Measurements from ENCODE around the gene FNDC3B. TPM values are rescaled to one million over a fixed set of nuclear protein-coding genes. Genes with fewer than 3 reads are reported as not detected.

Gene FNDC3B
- total RNA-seq, 1 experiment from 2014 or later = 173 TPM

GRCh38 chr3:172177803-172178316, 138.5 kb downstream of the FNDC3B start:
- DNase-seq (ENCODE audit: low read depth, low spot score) = no peak
- no peaks in the 10 kb centered on the region for H3K9me3 ChIP-seq (ENCODE audit: control insufficient read depth, insufficient read depth, low read depth, low read length)
- H3K27ac ChIP-seq (ENCODE audit: low read length) = no peak overlapping the region
- H3K4me3 ChIP-seq (ENCODE audit: low read depth in 2 of 2, low read length in 2 of 2) = no peak overlapping the region
- ChIA-PET CTCF (interaction anchor here (0.6 kb wide), 1 partner anchor 73 kb away, joined by 10 read pairs; no protein-coding TSS in a partner anchor), POLR2A (no interaction called here)
- no peaks in the 10 kb centered on the region for H3K36me3 ChIP-seq (ENCODE audit: control insufficient read depth, insufficient read depth, low read length)
- TF ChIP-seq REST (IDR thresholded peaks at IDR 0.05; ENCODE audit: insufficient read depth in 1 of 2, low read depth in 2 of 2, low read length in 1 of 2) (no peak), TCF7L2 (IDR thresholded peaks at IDR 0.05; ENCODE audit: low read depth, low read length) (no peak), CTCF (IDR thresholded peaks at IDR 0.05) (no peak), SIN3A (IDR thresholded peaks at IDR 0.05; ENCODE audit: borderline replicate concordance, insufficient read depth, low read depth, low read length) (no peak), POLR2AphosphoS5 (IDR thresholded peaks at IDR 0.05; ENCODE audit: low read depth, low read length) (no peak)
- intact Hi-C loops (cut with micrococcal nuclease; ENCODE audit: unreplicated experiment) = no loop called here
- H3K27me3 ChIP-seq (ENCODE audit: control insufficient read depth, insufficient read depth, low read length) = no peaks in the 10 kb centered on the region
- in situ Hi-C loops (cut with HindIII; ENCODE audit: low pct_unique_long_range_greater_than_20kb, low sequenced_read_pairs) = no loop called here
- BruUV-seq (replicated peaks) = no TSS peak
- ATAC-seq = no peak
- peaks cover 68% of the 10 kb centered on the region for H3K4me1 ChIP-seq (ENCODE audit: control insufficient read depth, insufficient read depth, low read length)

- H3K4me1 ChIP-seq (ENCODE audit: control insufficient read depth, insufficient read depth, low read length) = peaks cover 63% of the 10 kb centered on the region
- in situ Hi-C loops (cut with HindIII; ENCODE audit: low pct_unique_long_range_greater_than_20kb, low sequenced_read_pairs) = no loop called here
- no peaks in the 10 kb centered on the region for H3K27me3 ChIP-seq (ENCODE audit: control insufficient read depth, insufficient read depth, low read length)
- H3K9me3 ChIP-seq (ENCODE audit: control insufficient read depth, insufficient read depth, low read depth, low read length) = no peaks in the 10 kb centered on the region
- ChIA-PET CTCF (no interaction called here), POLR2A (no interaction called here)
- H3K4me3 ChIP-seq (ENCODE audit: low read depth in 2 of 2, low read length in 2 of 2) = no peak overlapping the region
- DNase-seq (ENCODE audit: low read depth, low spot score) = no peak
- no peaks in the 10 kb centered on the region for H3K36me3 ChIP-seq (ENCODE audit: control insufficient read depth, insufficient read depth, low read length)
- no TSS peak for BruUV-seq (replicated peaks)
- intact Hi-C loops (cut with micrococcal nuclease; ENCODE audit: unreplicated experiment) = no loop called here
- TF ChIP-seq POLR2AphosphoS5 (IDR thresholded peaks at IDR 0.05; ENCODE audit: low read depth, low read length) = no peak
- no peak for TF ChIP-seq SIN3A (IDR thresholded peaks at IDR 0.05; ENCODE audit: borderline replicate concordance, insufficient read depth, low read depth, low read length)
- no peak for TF ChIP-seq REST (IDR thresholded peaks at IDR 0.05; ENCODE audit: insufficient read depth in 1 of 2, low read depth in 2 of 2, low read length in 1 of 2)
- TF ChIP-seq TCF7L2 (IDR thresholded peaks at IDR 0.05; ENCODE audit: low read depth, low read length) = no peak
- TF ChIP-seq CTCF (IDR thresholded peaks at IDR 0.05) = no peak
- no peak for ATAC-seq
- peak overlapping the region; percentile 36 for H3K27ac ChIP-seq (ENCODE audit: low read length)
Observed at GRCh38 chr3:172179680-172180399, 140.5 kb downstream of the FNDC3B start.
